Stimulated activated CD4-positive, alpha-beta T cell treated with anti-CD3 and anti-CD28 coated beads, Interleukin-4, amount 100 ng/mL, for 24 hours (primary cell): Measurements from ENCODE around the gene LRP3.
"Not testable (repeated sequence)": the region's sequence is repeated elsewhere in the genome, so short reads cannot be mapped to it uniquely, and the experiment has no call there.

Experiments used
- DNase-seq: peaks from one replicate; pipeline ENCODE4 v3.0.0-alpha.2; 2020

The LRP3 gene

DNA sequence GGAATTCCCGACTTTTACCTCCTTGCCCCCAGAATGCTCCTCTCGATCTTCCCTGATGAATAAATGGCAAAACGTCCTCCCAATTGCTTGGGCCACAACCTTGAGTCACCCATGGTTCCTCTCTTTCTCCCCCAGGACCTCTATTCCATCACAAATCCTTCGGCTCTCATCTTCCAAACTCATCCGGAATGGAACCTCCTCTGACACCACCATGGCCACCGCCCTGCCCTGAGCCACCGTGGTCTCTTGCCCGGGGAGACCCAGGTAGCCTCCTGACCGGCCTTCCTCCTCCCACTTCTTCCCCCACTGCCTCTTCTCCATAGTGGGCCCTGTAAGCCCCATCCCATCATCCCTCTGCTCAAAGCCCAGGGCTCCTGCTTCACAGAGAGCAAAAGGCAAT lies 26.6 kb downstream of the LRP3 start:
- no peak for DNase-seq

DNA sequence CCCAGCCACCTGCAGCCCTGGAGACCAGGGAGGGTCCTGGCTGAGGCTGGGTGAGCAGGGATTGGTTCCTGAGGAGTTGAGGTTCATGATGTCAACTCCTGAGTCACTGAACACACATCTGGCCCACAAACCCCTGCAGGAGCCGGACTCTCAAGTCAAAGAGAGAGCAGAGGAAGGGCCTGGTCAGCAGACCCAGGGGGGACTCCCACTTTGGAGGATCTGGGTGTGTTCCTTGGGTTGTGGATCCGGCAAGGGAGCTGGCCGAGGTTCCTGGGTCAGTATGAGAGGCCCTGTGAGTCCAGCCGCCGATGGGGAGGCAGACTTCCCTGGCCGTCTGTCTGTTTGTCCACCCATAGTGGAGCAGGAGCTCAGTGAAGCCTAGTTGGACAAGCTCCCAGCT lies 27.5 kb downstream of the LRP3 start:
- DNase-seq = no peak

DNA sequence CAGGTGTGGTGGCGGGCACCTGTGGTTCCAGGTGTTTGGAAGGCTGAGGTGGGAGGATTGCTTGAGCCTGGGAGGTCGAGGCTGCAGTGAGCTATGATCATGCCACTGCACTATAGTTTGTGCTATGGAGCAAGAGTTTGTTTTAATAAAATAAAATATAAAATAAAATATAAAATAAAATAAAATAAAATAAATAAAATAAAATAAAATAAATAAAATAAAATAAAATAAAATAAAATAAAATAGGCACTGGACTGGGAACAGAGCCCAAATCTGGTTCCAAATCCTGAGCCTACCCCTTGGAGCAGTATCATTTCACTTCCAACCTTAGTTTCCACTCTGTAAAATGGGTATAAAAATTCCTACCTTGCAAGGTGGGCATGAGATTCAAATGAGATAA lies 28.1 kb downstream of the LRP3 start:
- DNase-seq = not testable (repeated sequence)

DNA sequence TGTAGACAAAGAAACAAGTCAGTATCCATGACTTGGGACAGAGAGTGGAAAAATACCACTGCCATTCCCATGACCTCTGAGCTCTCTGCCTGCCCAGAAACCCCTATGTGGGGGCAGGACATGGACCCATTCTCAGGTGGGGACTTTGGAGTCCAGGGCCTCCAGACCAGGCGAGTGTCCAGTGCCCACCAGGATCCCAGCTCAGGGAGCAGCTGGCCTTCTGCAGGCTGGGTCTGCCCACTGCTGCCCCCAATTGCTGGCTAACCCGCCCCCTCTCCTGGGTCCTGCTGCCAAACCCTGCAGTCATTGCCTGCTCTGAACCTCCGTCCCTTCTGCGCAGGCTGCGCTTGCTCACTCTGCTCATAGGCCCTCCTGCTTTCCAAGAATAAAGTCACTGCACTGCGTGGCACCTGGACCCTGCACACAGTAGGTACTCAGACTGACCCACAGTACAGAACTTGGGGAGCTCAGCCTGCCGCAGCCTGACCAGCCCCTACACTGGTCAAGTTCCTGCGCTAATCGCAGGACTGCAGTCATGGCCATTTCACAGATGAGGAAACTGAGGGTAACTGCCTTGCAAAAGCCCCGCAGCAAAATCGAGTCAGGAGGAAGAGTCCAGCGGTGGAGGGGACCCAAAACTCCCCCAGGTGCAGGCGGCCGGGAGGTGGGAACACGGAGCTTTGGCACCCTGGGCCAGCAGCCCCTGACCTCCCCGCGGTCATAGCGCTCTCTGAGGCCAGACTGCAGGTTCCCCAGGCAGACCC lies 30.7 kb downstream of the LRP3 start:
- DNase-seq = no peak

DNA sequence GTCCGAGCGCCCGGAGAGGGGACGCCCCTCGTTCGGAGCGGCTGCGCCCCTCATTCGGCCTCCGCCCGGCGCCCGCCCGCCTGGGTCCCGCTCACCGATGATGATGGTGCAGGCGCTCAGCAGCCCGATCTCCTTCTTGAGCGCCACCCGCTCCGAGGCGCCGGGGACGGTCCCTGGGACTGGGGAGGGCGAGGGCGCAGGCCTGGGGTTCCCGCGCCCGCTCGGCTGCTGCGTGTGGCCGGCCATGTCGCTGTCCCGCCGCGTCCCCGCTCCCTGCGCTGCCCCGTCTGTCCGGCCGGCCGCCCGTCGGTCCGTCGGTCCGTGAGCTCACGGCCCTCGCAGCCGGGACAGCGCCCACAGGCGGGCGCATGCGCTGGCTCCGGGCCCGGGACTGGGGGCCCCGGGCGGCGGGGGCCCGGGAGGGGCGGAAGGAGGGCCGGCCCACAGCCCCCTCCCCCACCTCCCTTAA lies 31.4 kb downstream of the LRP3 start, which contains the start of gene SLC7A10:
Gene SLC7A10 (minus strand): TSS at position 393 of the 469 bp plus-strand sequence. CDS start 147 bp downstream, at position 246.
- no peak for DNase-seq

- DNase-seq = no peak
Measured at GRCh38 chr19:33226550-33227241, 32.6 kb downstream of the LRP3 start.

DNA sequence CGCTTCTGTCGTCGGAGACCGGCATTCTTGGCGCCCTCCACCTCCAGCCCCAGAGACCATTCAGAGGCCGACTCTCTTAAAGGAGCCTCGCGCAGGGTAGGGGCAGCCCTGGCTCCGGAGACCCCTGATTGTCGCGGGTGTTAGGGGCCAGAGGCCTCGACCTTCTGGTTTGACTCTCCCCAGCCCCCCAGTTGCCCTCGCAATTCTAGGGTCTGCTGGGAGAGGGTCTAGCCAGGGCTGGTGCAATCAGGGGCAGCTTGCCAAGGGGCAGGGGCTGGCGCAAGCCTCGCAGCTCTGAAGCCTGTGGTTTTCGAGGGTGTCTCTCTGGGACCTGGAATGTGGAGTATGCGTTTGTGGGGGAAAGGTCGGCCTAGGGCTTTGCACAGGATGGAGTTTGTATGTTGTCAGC lies 33.1 kb downstream of the LRP3 start:
- no peak for DNase-seq

- DNase-seq = no peak
Measured at GRCh38 chr19:33227870-33228599, 33.9 kb downstream of the LRP3 start.

GRCh38 chr19:33229962-33230361 lies 35.8 kb downstream of the LRP3 start:
- DNase-seq = no peak

DNA sequence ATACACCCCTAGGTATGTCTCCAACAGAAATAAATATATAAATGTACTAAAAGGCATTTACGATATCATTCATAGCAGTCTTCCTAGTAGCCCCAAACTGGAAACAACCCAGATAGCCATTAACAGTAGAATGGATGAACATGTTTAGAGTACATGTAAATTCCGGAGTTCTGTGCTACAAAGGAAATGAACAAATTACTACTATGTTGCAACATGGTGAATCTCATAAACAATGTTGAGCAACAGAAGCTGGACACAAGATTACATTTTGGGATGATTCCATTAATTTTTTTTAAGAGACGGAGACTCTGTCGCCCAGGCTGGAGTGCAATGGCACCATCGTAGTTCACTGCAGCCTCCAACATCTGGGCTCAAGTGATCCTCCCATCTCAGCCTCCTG lies 37.4 kb downstream of the LRP3 start:
- no peak for DNase-seq

DNA sequence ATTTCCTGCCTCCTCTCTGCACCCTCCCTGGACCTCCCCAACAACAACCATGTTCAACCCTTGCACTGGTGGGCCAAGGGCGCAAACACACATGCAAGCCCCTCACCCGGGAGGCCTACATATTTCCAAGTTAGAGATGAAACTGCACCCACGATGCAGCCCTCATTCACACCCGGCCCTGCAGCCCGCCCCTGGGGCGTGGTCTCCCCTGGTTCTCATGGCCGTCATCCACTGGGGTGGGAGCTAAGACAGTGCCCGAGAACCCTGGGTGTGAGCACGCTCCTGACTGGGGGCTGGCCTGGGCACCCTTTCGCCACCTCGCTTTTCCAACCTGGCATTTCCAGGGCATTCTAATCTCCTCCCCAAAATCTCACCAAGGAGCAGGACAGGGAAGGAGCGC lies 38.5 kb downstream of the LRP3 start:
- no peak for DNase-seq

- no peak for DNase-seq
Measured at GRCh38 chr19:33233056-33233873, 39.1 kb downstream of the LRP3 start.

DNA sequence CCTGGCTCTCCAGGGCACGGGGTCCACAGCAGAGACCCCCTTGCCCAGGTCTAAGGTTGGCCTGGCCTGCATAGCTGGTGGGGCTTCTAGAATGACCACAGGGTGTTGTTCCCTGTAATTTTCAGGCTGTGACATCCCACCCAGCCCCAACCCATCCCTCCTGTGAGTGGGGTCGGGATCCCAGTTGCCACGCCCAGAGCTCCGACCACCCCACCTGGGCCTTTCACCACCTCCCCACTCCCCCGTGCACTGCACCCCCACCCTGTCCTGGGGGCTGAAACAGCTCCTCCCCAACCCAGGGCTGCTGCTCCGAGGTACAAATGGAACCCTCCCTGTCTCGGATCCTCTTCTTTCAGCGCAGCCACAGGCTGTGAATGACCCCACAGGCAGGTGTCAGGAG lies 40.0 kb downstream of the LRP3 start:
- no peak for DNase-seq

- no peak for DNase-seq
Measured at GRCh38 chr19:33234736-33235135, 40.6 kb downstream of the LRP3 start.

- DNase-seq = peak; percentile 85
Measured at GRCh38 chr19:33235269-33235995, 41.3 kb downstream of the LRP3 start.

- DNase-seq = no peak
Measured at GRCh38 chr19:33235996-33236350, 41.8 kb downstream of the LRP3 start.

GRCh38 chr19:33236696-33237390 lies 42.7 kb downstream of the LRP3 start:
- no peak for DNase-seq

DNA sequence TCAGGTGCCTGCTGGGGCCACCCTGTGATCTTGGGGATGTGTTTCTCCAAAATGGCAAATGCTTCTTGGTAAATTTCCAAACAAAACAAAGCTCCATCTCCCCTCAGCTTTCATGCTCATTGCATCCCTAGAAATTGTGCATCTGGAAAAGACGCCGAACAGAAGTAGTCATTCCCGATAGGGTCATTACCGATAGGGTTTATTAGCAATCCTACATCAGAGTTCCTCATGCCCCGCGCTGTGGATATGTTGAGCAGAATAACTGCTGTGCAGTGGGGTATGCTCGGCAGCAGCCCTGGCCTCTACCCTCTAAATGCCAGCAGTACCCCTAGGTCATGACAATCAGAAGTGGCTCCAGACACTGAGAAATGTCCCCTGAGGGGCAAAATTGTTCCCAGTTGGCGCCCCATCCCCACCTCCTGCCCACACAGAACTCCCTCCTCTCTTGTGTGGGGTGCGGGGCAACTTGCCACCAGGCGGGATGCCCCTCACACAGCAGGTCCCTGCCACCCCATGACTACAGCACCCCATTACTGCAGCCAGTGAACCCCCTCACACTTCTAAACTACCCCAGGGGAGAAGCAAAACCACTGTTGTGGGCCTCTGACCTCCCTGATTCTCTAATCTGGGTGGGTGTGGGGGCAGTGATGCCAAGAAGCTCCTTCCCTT lies 44.5 kb downstream of the LRP3 start:
- DNase-seq = no peak

GRCh38 chr19:33239223-33239975 lies 45.3 kb downstream of the LRP3 start:
- no peak for DNase-seq

GRCh38 chr19:33240181-33240771 lies 46.1 kb downstream of the LRP3 start:
- DNase-seq = no peak
